Measurements from ENCODE around the gene CDK5RAP2.

Gene CDK5RAP2

DNA sequence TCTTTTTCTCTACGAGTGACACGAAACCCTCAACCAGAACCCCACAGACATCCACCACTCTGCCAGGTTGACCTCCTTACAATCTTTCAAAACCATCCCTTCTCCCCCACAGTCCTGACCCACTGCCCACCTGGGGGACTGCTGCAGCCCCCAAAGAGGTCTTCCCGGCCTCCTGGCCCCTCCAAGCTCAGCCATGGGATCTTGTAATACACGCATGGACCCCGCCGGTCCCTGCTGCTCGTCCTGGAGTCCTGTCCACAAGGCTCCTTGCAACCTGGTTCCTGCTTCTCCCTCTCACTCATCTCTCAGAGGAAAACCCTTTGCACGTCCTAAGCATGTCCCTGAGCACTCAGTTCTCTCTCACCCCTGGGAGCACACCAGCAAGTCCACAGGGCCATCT, 187.3 kb downstream of the CDK5RAP2 start:
- Histone ChIP-seq H3K4me1 (no peaks in the 10 kb centered on the region), H3K9me3 (no peaks in the 10 kb centered on the region), H3K36me3 (replicated peaks) (peaks cover 78% of the 10 kb centered on the region), H3K4me3 (no peak overlapping the region), H3K27me3 (ENCODE audit: low read depth) (no peaks in the 10 kb centered on the region)
- in situ Hi-C loops (cut with MboI; ENCODE audit: low sequenced_read_pairs): no loop called here
- DNase-seq (ENCODE audit: low spot score in 2 of 2): no peak

DNA sequence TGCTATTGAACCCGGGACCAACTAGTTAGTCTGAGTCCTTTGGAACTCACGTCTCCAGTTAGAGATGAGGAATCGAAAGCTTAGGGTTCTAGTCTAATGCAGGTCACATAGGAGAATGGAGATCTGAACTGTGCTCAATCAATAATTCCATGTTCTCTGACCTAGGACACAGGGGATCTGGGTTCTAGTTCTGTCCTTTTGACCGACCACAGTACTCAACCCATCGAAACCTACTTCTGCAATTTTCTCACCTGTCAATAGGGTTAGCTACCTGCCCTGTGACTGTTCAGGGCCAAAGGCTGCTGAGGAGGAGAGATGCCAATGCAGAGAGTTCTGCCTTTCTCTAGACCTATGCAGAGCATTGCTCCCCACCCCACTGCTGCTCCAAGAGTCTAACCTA, 187.7 kb downstream of the CDK5RAP2 start:
- DNase-seq (ENCODE audit: low spot score in 2 of 2): no peak
- no peaks in the 10 kb centered on the region for H3K4me1 ChIP-seq
- H3K9me3 ChIP-seq: no peaks in the 10 kb centered on the region
- in situ Hi-C loops (cut with MboI; ENCODE audit: low sequenced_read_pairs): no loop called here
- H3K27me3 ChIP-seq (ENCODE audit: low read depth): no peaks in the 10 kb centered on the region
- peaks cover 78% of the 10 kb centered on the region for H3K36me3 ChIP-seq (replicated peaks)
- H3K4me3 ChIP-seq: no peak overlapping the region

- in situ Hi-C loops (cut with MboI; ENCODE audit: low sequenced_read_pairs): no loop called here
These were observed 188.3 kb downstream of the CDK5RAP2 start for GRCh38 chr9:120391691-120392090.

GRCh38 chr9:120390637-120391190, 189.3 kb downstream of the CDK5RAP2 start:
- no peaks in the 10 kb centered on the region for H3K27me3 ChIP-seq (ENCODE audit: low read depth)
- in situ Hi-C loops (cut with MboI; ENCODE audit: low sequenced_read_pairs): no loop called here
- no peaks in the 10 kb centered on the region for H3K4me1 ChIP-seq
- H3K36me3 ChIP-seq (replicated peaks): peaks cover 72% of the 10 kb centered on the region
- H3K4me3 ChIP-seq: no peak overlapping the region
- H3K9me3 ChIP-seq: no peaks in the 10 kb centered on the region
- no peak for DNase-seq (ENCODE audit: low spot score in 2 of 2)

More at GRCh38 chr9:120391691-120392090, 188.3 kb downstream of the CDK5RAP2 start:
- no peak for DNase-seq (ENCODE audit: low spot score in 2 of 2)
- Histone ChIP-seq H3K4me1 (no peaks in the 10 kb centered on the region), H3K27me3 (ENCODE audit: low read depth) (no peaks in the 10 kb centered on the region), H3K4me3 (no peak overlapping the region), H3K9me3 (no peaks in the 10 kb centered on the region), H3K36me3 (replicated peaks) (peaks cover 77% of the 10 kb centered on the region)

- no peak for DNase-seq (ENCODE audit: low spot score in 2 of 2)
- H3K36me3 ChIP-seq (replicated peaks): peaks cover 63% of the 10 kb centered on the region
- no peak overlapping the region for H3K4me3 ChIP-seq
- H3K9me3 ChIP-seq: no peaks in the 10 kb centered on the region
- no peaks in the 10 kb centered on the region for H3K4me1 ChIP-seq
- H3K27me3 ChIP-seq (ENCODE audit: low read depth): no peaks in the 10 kb centered on the region
- in situ Hi-C loops (cut with MboI; ENCODE audit: low sequenced_read_pairs): no loop called here
These were observed 190.1 kb downstream of the CDK5RAP2 start for GRCh38 chr9:120389867-120390266.

GRCh38 chr9:120389300-120389699, 190.7 kb downstream of the CDK5RAP2 start:
- no peaks in the 10 kb centered on the region for H3K9me3 ChIP-seq
- in situ Hi-C loops (cut with MboI; ENCODE audit: low sequenced_read_pairs): no loop called here
- no peak overlapping the region for H3K4me3 ChIP-seq
- H3K36me3 ChIP-seq (replicated peaks): peaks cover 57% of the 10 kb centered on the region
- no peaks in the 10 kb centered on the region for H3K27me3 ChIP-seq (ENCODE audit: low read depth)
- DNase-seq (ENCODE audit: low spot score in 2 of 2): no peak
- no peaks in the 10 kb centered on the region for H3K4me1 ChIP-seq

DNA sequence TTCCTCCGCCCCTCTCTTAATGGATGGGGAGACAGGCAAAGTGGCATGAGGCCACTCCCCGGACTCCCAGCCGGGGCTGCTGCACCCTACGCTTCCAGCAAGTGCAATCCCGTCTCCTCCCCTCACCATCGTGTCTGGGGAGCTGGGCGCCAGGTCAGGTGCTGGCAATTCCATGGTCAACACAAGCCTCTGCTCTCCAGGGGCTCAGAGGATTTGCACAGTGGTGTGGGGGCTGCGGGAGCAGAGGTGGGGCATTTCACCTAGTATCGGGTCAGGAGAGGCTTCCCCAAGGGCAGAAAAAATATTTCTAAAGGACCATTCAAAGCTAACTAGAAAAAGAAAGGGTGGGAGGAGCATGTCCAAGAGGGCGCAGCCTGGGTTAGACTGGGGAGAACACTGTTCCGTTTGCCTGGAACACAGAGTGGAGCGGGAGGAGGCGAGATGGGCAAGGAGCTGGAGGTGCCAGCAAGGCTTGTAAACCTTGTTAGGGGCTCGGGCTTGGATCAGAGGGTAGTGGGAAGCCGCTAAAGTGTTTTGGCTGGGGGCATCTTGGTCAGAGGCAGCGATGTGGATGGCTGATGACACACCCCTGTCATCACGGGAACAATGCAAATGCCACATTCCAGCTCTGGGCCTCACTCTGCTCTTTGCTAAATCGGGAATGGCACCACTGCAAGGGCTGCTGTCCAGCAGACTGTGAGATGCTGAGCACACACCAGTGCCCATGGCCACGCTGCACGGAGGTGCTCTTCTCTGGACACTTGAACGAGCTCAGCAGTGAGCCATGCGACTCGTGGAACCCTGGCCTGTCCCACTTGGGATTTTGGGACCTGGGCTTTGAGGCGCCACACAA, 191.7 kb downstream of the CDK5RAP2 start:
- H3K36me3 ChIP-seq (replicated peaks): peaks cover 47% of the 10 kb centered on the region
- in situ Hi-C loops (cut with MboI; ENCODE audit: low sequenced_read_pairs): no loop called here

GRCh38 chr9:120387257-120388002, 192.5 kb downstream of the CDK5RAP2 start:
- H3K4me1 ChIP-seq: no peaks in the 10 kb centered on the region
- no peaks in the 10 kb centered on the region for H3K9me3 ChIP-seq
- H3K36me3 ChIP-seq (replicated peaks): peaks cover 40% of the 10 kb centered on the region
- H3K4me3 ChIP-seq: no peak overlapping the region
- in situ Hi-C loops (cut with MboI; ENCODE audit: low sequenced_read_pairs): no loop called here
- DNase-seq (ENCODE audit: low spot score in 2 of 2): no peak
- H3K27me3 ChIP-seq (ENCODE audit: low read depth): no peaks in the 10 kb centered on the region

More for the DNA sequence above, 191.7 kb downstream of the CDK5RAP2 start:
- no peak for DNase-seq (ENCODE audit: low spot score in 2 of 2)
- no peaks in the 10 kb centered on the region for H3K9me3 ChIP-seq
- H3K4me1 ChIP-seq: no peaks in the 10 kb centered on the region
- H3K4me3 ChIP-seq: no peak overlapping the region
- no peaks in the 10 kb centered on the region for H3K27me3 ChIP-seq (ENCODE audit: low read depth)

GRCh38 chr9:120386390-120387131, 193.4 kb downstream of the CDK5RAP2 start:
- in situ Hi-C loops (cut with MboI; ENCODE audit: low sequenced_read_pairs): no loop called here
- Histone ChIP-seq H3K36me3 (replicated peaks) (peaks cover 31% of the 10 kb centered on the region), H3K9me3 (no peaks in the 10 kb centered on the region), H3K4me1 (no peaks in the 10 kb centered on the region), H3K27me3 (ENCODE audit: low read depth) (no peaks in the 10 kb centered on the region), H3K4me3 (no peak overlapping the region)
- no peak for DNase-seq (ENCODE audit: low spot score in 2 of 2)

GRCh38 chr9:120385606-120386389, 194.2 kb downstream of the CDK5RAP2 start:
- Histone ChIP-seq H3K9me3 (no peaks in the 10 kb centered on the region), H3K4me1 (no peaks in the 10 kb centered on the region), H3K27me3 (ENCODE audit: low read depth) (no peaks in the 10 kb centered on the region), H3K4me3 (no peak overlapping the region), H3K36me3 (replicated peaks) (peaks cover 25% of the 10 kb centered on the region)
- no peak for DNase-seq (ENCODE audit: low spot score in 2 of 2)
- in situ Hi-C loops (cut with MboI; ENCODE audit: low sequenced_read_pairs): no loop called here

DNA sequence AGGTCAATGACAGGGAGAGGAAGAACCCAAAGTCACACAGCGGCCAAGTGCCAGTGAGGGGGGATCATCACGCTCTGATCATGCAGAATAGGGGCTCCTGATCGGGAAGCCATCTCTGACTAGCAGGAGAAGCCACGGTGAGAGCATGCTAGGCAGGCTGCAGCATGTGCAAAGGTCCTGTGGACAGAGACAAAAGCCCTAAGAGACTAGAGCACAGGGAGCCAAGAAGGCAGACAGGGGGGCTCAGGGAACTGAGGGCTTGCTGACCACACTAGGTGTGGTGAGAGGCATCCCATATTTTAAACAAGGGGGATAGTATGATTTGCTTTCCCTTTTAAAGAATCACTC, 195.1 kb downstream of the CDK5RAP2 start:
- Histone ChIP-seq H3K4me3 (no peak overlapping the region), H3K36me3 (replicated peaks) (peaks cover 16% of the 10 kb centered on the region), H3K27me3 (ENCODE audit: low read depth) (no peaks in the 10 kb centered on the region), H3K9me3 (no peaks in the 10 kb centered on the region), H3K4me1 (no peaks in the 10 kb centered on the region)
- DNase-seq (ENCODE audit: low spot score in 2 of 2): no peak
- in situ Hi-C loops (cut with MboI; ENCODE audit: low sequenced_read_pairs): no loop called here

- no peaks in the 10 kb centered on the region for H3K4me1 ChIP-seq
- DNase-seq (ENCODE audit: low spot score in 2 of 2): no peak
- H3K36me3 ChIP-seq (replicated peaks): peaks cover 12% of the 10 kb centered on the region
- no peaks in the 10 kb centered on the region for H3K27me3 ChIP-seq (ENCODE audit: low read depth)
- no peak overlapping the region for H3K4me3 ChIP-seq
- in situ Hi-C loops (cut with MboI; ENCODE audit: low sequenced_read_pairs): no loop called here
- no peaks in the 10 kb centered on the region for H3K9me3 ChIP-seq
These were observed 195.7 kb downstream of the CDK5RAP2 start for GRCh38 chr9:120383999-120384924.
